SK-N-SH (cell line): ENCODE data around the gene SLC7A1. TPM values are rescaled to one million over a fixed set of nuclear protein-coding genes. Genes with fewer than 3 reads are reported as not detected.

ENCODE experiments used
- CTCF ChIA-PET: fragments of 300-600, 350-600 bp; formaldehyde crosslinking; extraction: SDS; loops from one replicate; lab custom pipeline; 2021; lab: Yijun Ruan, JAX
- POLR2A ChIA-PET: fragments of 350-600 bp; sonication (Branson Sonifier 250); formaldehyde crosslinking; extraction: SDS; loops from one replicate; lab custom pipeline; 2020; ENCODE audit warnings: antibody characterized with exemption, inconsistent platforms; lab: Yijun Ruan, JAX
- DNase-seq: peaks from one replicate; pipeline ENCODE4 v3.0.0; 2012
- H2AFZ ChIP-seq: fragments of 200-600 bp; sonication (generic); 2 replicates; pipeline ENCODE4 v1.8.1; 2016; ENCODE audit warnings: antibody characterized with exemption, mild to moderate bottlenecking, low read depth
- H3F3A ChIP-seq: fragments of 200-600 bp; sonication (generic); replicated peaks from 2 replicates; pipeline ENCODE3; 2016; ENCODE audit warnings: antibody characterized with exemption, mild to moderate bottlenecking; ENCODE audit not compliant: insufficient read depth
- H3K27ac ChIP-seq, 2 experiments: fragments of 200-500 bp in 1 of 2; fragments of 200-600 bp in 1 of 2; sonication (Bioruptor generic) in 1 of 2; sonication (generic), shearing (Covaris generic) in 1 of 2; 2 replicates each; pipeline versions ENCODE4 v1.5.1 to v1.6.1; 2014 to 2016; ENCODE audit warnings: low read depth in 2 of 2, inconsistent platforms in 1 of 2, low read length in 1 of 2, mild to moderate bottlenecking in 1 of 2, mixed read lengths in 1 of 2
- H3K27me3 ChIP-seq: fragments of 200-600 bp; sonication (generic), shearing (Covaris generic); 2 replicates; pipeline ENCODE4 v1.6.1; 2016; ENCODE audit warnings: mixed run types; ENCODE audit not compliant: insufficient read depth
- H3K36me3 ChIP-seq, 2 experiments: fragments of 200-500 bp in 1 of 2; fragments of 200-600 bp in 1 of 2; sonication (Bioruptor generic) in 1 of 2; sonication (generic) in 1 of 2; replicated peaks in 1 of 2; 2 replicates each; pipeline versions ENCODE3 to v1.5.1; 2014 to 2016; ENCODE audit warnings: low read length in 1 of 2, mild to moderate bottlenecking in 1 of 2; ENCODE audit not compliant: insufficient read depth in 2 of 2, control insufficient read depth in 1 of 2
- H3K4me1 ChIP-seq, 2 experiments: fragments of 200-500 bp in 1 of 2; fragments of 200-600 bp in 1 of 2; sonication (Bioruptor generic) in 1 of 2; sonication (generic), shearing (Covaris generic) in 1 of 2; 2 replicates each; pipeline versions ENCODE4 v1.5.1 to v1.6.1; 2014 to 2016; ENCODE audit warnings: low read depth in 1 of 2, low read length in 1 of 2, mixed run types in 1 of 2; ENCODE audit not compliant: insufficient read depth in 2 of 2, control insufficient read depth in 1 of 2
- H3K4me2 ChIP-seq: fragments of 200-600 bp; sonication (generic), shearing (Covaris generic); 2 replicates; pipeline ENCODE4 v1.6.1; 2017; ENCODE audit warnings: mixed run types
- H3K4me3 ChIP-seq, 2 experiments: fragments of 200-500 bp in 1 of 2; fragments of 200-600 bp in 1 of 2; sonication (Bioruptor generic) in 1 of 2; sonication (generic), shearing (Covaris generic) in 1 of 2; 2 replicates each; pipeline versions ENCODE4 v1.5.1 to v1.8.1; 2014 to 2016; ENCODE audit warnings: low read depth in 2 of 2, inconsistent platforms in 1 of 2, low read length in 1 of 2, mild to moderate bottlenecking in 1 of 2, mixed read lengths in 1 of 2, moderate library complexity in 1 of 2
- H3K79me2 ChIP-seq: fragments of 200-600 bp; sonication (generic); 2 replicates; pipeline ENCODE4 v1.8.1; 2017; ENCODE audit warnings: mild to moderate bottlenecking; ENCODE audit not compliant: insufficient read depth
- H3K9ac ChIP-seq: fragments of 200-600 bp; sonication (generic); 2 replicates; pipeline ENCODE4 v1.6.1; 2017; ENCODE audit warnings: mixed run types
- H3K9me2 ChIP-seq: fragments of 200-600 bp; sonication (generic); 2 replicates; pipeline ENCODE4 v1.6.1; 2017; ENCODE audit warnings: mixed run types
- H3K9me3 ChIP-seq: fragments of 200-600 bp; sonication (generic); 2 replicates; pipeline ENCODE4 v1.6.1; 2017; ENCODE audit warnings: mixed run types, mild to moderate bottlenecking, moderate library complexity
- H4K20me1 ChIP-seq: fragments of 200-600 bp; sonication (generic); 2 replicates; pipeline ENCODE4 v1.6.1; 2017; ENCODE audit warnings: mild to moderate bottlenecking, mixed run types; ENCODE audit not compliant: insufficient read depth
- ELF1 ChIP-seq: IDR thresholded peaks from 2 replicates; pipeline ENCODE4 v1.4.0; 2012
- EP300 ChIP-seq, 2 experiments: IDR thresholded peaks; 2 replicates each; pipeline versions ENCODE4 v1.4.0 to v1.6.1; 2012; ENCODE audit warnings: borderline replicate concordance in 1 of 2, low read depth in 1 of 2, low read length in 1 of 2
- EZH2phosphoT487 ChIP-seq: fragments of 200-600 bp; sonication (generic); IDR thresholded peaks from 2 replicates; pipeline ENCODE4 v1.6.1; 2017; ENCODE audit warnings: low read depth, mixed run types, mild to moderate bottlenecking, antibody characterized with exemption, moderate library complexity, borderline replicate concordance
- GABPA ChIP-seq: IDR thresholded peaks from 2 replicates; pipeline ENCODE4 v1.4.0; 2012; ENCODE audit warnings: low read depth, mild to moderate bottlenecking
- IRF3 ChIP-seq: fragments of 150-350 bp; IDR thresholded peaks from 2 replicates; pipeline ENCODE4 v1.6.1; 2016; ENCODE audit warnings: mild to moderate bottlenecking, low read depth, low read length
- JUND ChIP-seq: IDR thresholded peaks from 2 replicates; pipeline ENCODE4 v1.4.0; 2012
- MEF2A ChIP-seq: IDR thresholded peaks from 2 replicates; pipeline ENCODE4 v1.4.0; 2012; ENCODE audit warnings: low read depth, borderline replicate concordance
- REST ChIP-seq: IDR thresholded peaks from 2 replicates; pipeline ENCODE4 v1.6.1; 2012; ENCODE audit warnings: mild to moderate bottlenecking, low read depth, low read length, moderate library complexity
- SMC3 ChIP-seq: IDR thresholded peaks from 2 replicates; pipeline ENCODE4 v1.6.1; 2012; ENCODE audit warnings: low read depth, low read length, improper control_type of control experiment
- USF2 ChIP-seq: fragments of 150-350 bp; IDR thresholded peaks from 2 replicates; pipeline ENCODE4 v1.6.1; 2017; ENCODE audit warnings: antibody characterized with exemption, low read length, low read depth, borderline replicate concordance
- ZBTB33 ChIP-seq: IDR thresholded peaks from 2 replicates; pipeline ENCODE4 v1.4.0; 2012; ENCODE audit warnings: low read depth, borderline replicate concordance
- WGBS: methylation state at CpG from one replicate; pipeline ENCODE4 v1.1.6; 2017; ENCODE audit warnings: low lambda C conversion rate; 5-methylcytosine and 5-hydroxymethylcytosine counted together
- polyA plus RNA-seq, 3 experiments: library from polyadenylated mRNA; depleted of rRNA; stranded (reverse); fragments of >200 nt; gene quantifications; 2 replicates each; pipeline ENCODE4 v1.2.3, GENCODE V29; 2012

SLC7A1 gene
- polyA plus RNA-seq, 1 of the 3 experiments (the other 2 are of a cell fraction), result 14.0 TPM

GRCh38 chr13:29504691-29505090, 90.8 kb downstream of the SLC7A1 start:
- no peaks in the 10 kb centered on the region for H3K9me2 ChIP-seq
- WGBS, result no CpG with 5 or more reads among the region's 15 CpGs
- H3K27me3 ChIP-seq, result no peaks in the 10 kb centered on the region
- H3K27ac ChIP-seq, result no peak overlapping the region
- ChIA-PET CTCF (interaction anchor here (1.1 to 10.4 kb wide), 3 partner anchors 21 to 609 kb away, joined by 5 to 143 read pairs (median 5); no protein-coding TSS in a partner anchor), POLR2A (no interaction called here)
- no peak for DNase-seq
- no peaks in the 10 kb centered on the region for H3K79me2 ChIP-seq
- no peak overlapping the region for H3K4me2 ChIP-seq
- H2AFZ ChIP-seq, result no peak overlapping the region
- H4K20me1 ChIP-seq, result no peaks in the 10 kb centered on the region
- peaks cover 0 to 2% of the 10 kb centered on the region in 2 experiments for H3K36me3 ChIP-seq
- no peaks in the 10 kb centered on the region for H3F3A ChIP-seq
- no peak overlapping the region for H3K9ac ChIP-seq
- H3K4me1 ChIP-seq, result peaks cover 0 to 34% of the 10 kb centered on the region in 2 experiments; a peak in 2 of 4 replicates
- H3K4me3 ChIP-seq, result no peak overlapping the region
- H3K9me3 ChIP-seq, result no peaks in the 10 kb centered on the region
- TF ChIP-seq ELF1, result no peak
- TF ChIP-seq REST, result no peak
- TF ChIP-seq USF2, result no peak
- no peak for TF ChIP-seq EP300 (IDR thresholded peaks at IDR 0.05; ENCODE audit: borderline replicate concordance in 1 of 2, low read depth in 1 of 2, low read length in 1 of 2)
- no peak for TF ChIP-seq MEF2A

GRCh38 chr13:29503041-29503837, 92.2 kb downstream of the SLC7A1 start:
- H3K79me2 ChIP-seq, result no peaks in the 10 kb centered on the region
- DNase-seq, result peak; percentile 55
- H3K9ac ChIP-seq, result no peak overlapping the region
- no peaks in the 10 kb centered on the region for H3F3A ChIP-seq
- H3K4me1 ChIP-seq, result peaks cover 0 to 27% of the 10 kb centered on the region in 2 experiments; a peak in 2 of 4 replicates
- 76% methylated on average over 32 of the region's 32 CpGs for WGBS
- ChIA-PET POLR2A (interaction anchor here (1.0 kb wide), 1 partner anchor 347 kb away, joined by 3 read pairs; no protein-coding TSS in a partner anchor), CTCF (interaction anchor here (0.6 to 10.4 kb wide), 5 partner anchors 20 to 611 kb away, joined by 3 to 143 read pairs (median 5); no protein-coding TSS in a partner anchor)
- H3K27ac ChIP-seq, result no peak overlapping the region
- no peaks in the 10 kb centered on the region; the same call in 1 of the 2 replicates for H3K27me3 ChIP-seq
- H2AFZ ChIP-seq, result no peak overlapping the region
- TF ChIP-seq EZH2phosphoT487 (no peak), GABPA (no peak), ZBTB33 (no peak), JUND (no peak), IRF3 (no peak), SMC3 (no peak)
- TF ChIP-seq, all 33 proteins: peak for 0
- Histone ChIP-seq H4K20me1 (no peaks in the 10 kb centered on the region), H3K9me2 (no peaks in the 10 kb centered on the region), H3K9me3 (no peaks in the 10 kb centered on the region), H3K36me3 (no peaks in the 10 kb centered on the region), H3K4me3 (no peak overlapping the region), H3K4me2 (no peak overlapping the region)
